Kidney (tissue), 14 donors: ENCODE measurements around the gene TMEM161A. TPM values are rescaled to one million over a fixed set of nuclear protein-coding genes. Genes with fewer than 3 reads are reported as not detected.
"Not testable (repeated sequence)": the region's sequence is repeated elsewhere in the genome, so short reads cannot be mapped to it uniquely, and the experiment has no call there.

ENCODE experiments used
- DNase-seq, 5 donors: peaks; one replicate each; pipeline ENCODE4 v3.0.0-alpha.2; 2013 to 2020
- FAIRE-seq: peaks from 2 replicates; lab custom pipeline; 2012; peaks lifted over from hg19 to GRCh38; lab: Jason Lieb, UNC
- H3K27ac ChIP-seq, 2 donors: one replicate each; pipeline ENCODE4 v1.7.0; 2013; ENCODE audit warnings: low read depth in 2 of 2, low read length in 2 of 2, inconsistent platforms in 1 of 2
- H3K27me3 ChIP-seq: one replicate; pipeline ENCODE4 v1.7.1; 2013; ENCODE audit warnings: low read length, inconsistent platforms; ENCODE audit not compliant: control insufficient read depth, insufficient read depth
- H3K36me3 ChIP-seq, 3 donors: one replicate each; pipeline versions ENCODE4 v1.7.0 to v1.7.1; 2013; ENCODE audit warnings: low read length in 3 of 3, control low read depth in 1 of 3, inconsistent platforms in 1 of 3; ENCODE audit not compliant: insufficient read depth in 3 of 3, control insufficient read depth in 2 of 3
- H3K4me1 ChIP-seq, 3 donors: one replicate each; pipeline versions ENCODE4 v1.7.0 to v1.7.1; 2013; ENCODE audit warnings: low read length in 3 of 3, inconsistent platforms in 1 of 3, low read depth in 1 of 3; ENCODE audit not compliant: control insufficient read depth in 2 of 3, insufficient read depth in 2 of 3
- H3K4me3 ChIP-seq, 3 donors: one replicate each; pipeline versions ENCODE4 v1.7.0 to v1.8.1; 2013; ENCODE audit warnings: low read length in 3 of 3, control low read depth in 1 of 3, inconsistent platforms in 1 of 3
- H3K9ac ChIP-seq, 3 donors: one replicate each; pipeline versions ENCODE4 v1.7.0 to v1.7.1; 2013; ENCODE audit warnings: low read length in 3 of 3, control low read depth in 1 of 3, inconsistent platforms in 1 of 3
- H3K9me3 ChIP-seq, 3 donors: one replicate each; pipeline versions ENCODE4 v1.7.0 to v1.7.1; 2013; ENCODE audit warnings: low read length in 3 of 3, control low read depth in 1 of 3, inconsistent platforms in 1 of 3; ENCODE audit not compliant: control insufficient read depth in 2 of 3, insufficient read depth in 1 of 3
- intact Hi-C: fragments of 100-400 bp; cut with DNase I; formaldehyde crosslinking; loops from one replicate; pipeline ENCODE4 v1.11.1; 2022
- polyA plus RNA-seq: library from polyadenylated mRNA; stranded (reverse); fragments of 350-450 nt; fragmentation: Illumina TruSeq; extraction: RNeasy Lipid Tissue Mini Kit (QIAGEN cat#74804); gene quantifications from one replicate; pipeline ENCODE4 v1.2.3, GENCODE V29; 2014; ENCODE audit warnings: low read depth, low replicate concordance; ENCODE audit not compliant: insufficient read depth
- total RNA-seq: library from RNA; stranded (reverse); fragmentation: NEBNext Ultra II Directional; extraction: Animal tissue kit (Norgen Biotek cat#: 25700); gene quantifications from one replicate; pipeline ENCODE4 v1.2.1, GENCODE V29; 2021
- TF ChIP-seq, protein P1 (sequence below): IDR thresholded peaks from 3 replicates; pipeline ENCODE4 v1.5.1; 2012; ENCODE audit warnings: mild to moderate bottlenecking, moderate library complexity, borderline replicate concordance; ENCODE audit not compliant: insufficient read depth; ENCODE audit errors: extremely low read depth
- donor health status: control.
- donor health status: control.
- donor health status: control.
- donor health status: control.
- donor health status: control.
- donor health status: DM: yes; HTN: yes; CAD: no.
- donor health status: Normal renal cell carcinoma (clear cell type).

TMEM161A gene
- total and polyA plus RNA-seq, 2 donors from 2014 or later, result 23.9 to 37.1 TPM

- no peaks in the 10 kb centered on the region for H3K27me3 ChIP-seq
- H3K4me1 ChIP-seq, result peaks cover 0 to 5% (median 4%) of the 10 kb centered on the region in 3 donors
- DNase-seq (peak in 4 of 5 donors; percentile 86 to 94 (median 90)), FAIRE-seq (no peak)
- H3K36me3 ChIP-seq, result peaks cover 0 to 8% (median 0%) of the 10 kb centered on the region in 3 donors
- TF ChIP-seq, protein P1, sequence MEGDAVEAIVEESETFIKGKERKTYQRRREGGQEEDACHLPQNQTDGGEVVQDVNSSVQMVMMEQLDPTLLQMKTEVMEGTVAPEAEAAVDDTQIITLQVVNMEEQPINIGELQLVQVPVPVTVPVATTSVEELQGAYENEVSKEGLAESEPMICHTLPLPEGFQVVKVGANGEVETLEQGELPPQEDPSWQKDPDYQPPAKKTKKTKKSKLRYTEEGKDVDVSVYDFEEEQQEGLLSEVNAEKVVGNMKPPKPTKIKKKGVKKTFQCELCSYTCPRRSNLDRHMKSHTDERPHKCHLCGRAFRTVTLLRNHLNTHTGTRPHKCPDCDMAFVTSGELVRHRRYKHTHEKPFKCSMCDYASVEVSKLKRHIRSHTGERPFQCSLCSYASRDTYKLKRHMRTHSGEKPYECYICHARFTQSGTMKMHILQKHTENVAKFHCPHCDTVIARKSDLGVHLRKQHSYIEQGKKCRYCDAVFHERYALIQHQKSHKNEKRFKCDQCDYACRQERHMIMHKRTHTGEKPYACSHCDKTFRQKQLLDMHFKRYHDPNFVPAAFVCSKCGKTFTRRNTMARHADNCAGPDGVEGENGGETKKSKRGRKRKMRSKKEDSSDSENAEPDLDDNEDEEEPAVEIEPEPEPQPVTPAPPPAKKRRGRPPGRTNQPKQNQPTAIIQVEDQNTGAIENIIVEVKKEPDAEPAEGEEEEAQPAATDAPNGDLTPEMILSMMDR, result no peak
- H3K4me3 ChIP-seq, result peak overlapping the region; percentile 55 to 57 (median 56)
- no peaks in the 10 kb centered on the region for H3K9me3 ChIP-seq
- H3K27ac ChIP-seq, result peak overlapping the region; percentile 53 to 80
- intact Hi-C loops, result no loop called here
- peak overlapping the region in 2 of 3 donors; percentile 34 to 35 for H3K9ac ChIP-seq
These were observed 32.8 kb downstream of the TMEM161A start for GRCh38 chr19:19105365-19106055.

DNA sequence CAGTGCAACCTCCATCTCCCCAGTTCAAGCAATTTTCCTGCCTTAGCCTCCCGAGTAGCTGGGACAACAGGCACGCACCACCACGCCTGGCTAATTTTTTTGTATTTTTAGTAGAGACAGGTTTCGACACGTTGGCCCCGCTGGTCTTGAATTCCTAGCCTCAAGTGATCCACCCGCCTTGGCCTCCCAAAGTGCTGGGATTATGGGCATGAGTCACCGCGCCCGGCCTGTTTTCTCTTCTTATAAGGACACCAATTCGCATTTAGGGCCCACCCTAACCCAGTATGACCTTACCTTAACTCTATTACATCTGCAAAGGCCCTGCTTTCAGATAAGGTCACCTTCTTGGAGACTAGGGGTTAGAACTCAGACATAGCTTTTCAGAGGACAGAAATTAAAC lies 35.1 kb downstream of the TMEM161A start:
- intact Hi-C loops, result no loop called here
- Histone ChIP-seq H3K4me3 (no peak overlapping the region), H3K27me3 (no peaks in the 10 kb centered on the region), H3K9me3 (no peaks in the 10 kb centered on the region), H3K27ac (peak overlapping the region in 1 of 2 donors; percentile 51), H3K4me1 (peaks cover 0 to 10% (median 6%) of the 10 kb centered on the region in 3 donors), H3K9ac (no peak overlapping the region), H3K36me3 (peaks cover 0 to 8% (median 0%) of the 10 kb centered on the region in 3 donors)
- no peak for DNase-seq
- FAIRE-seq, result no peak
- TF ChIP-seq, protein P1, result no peak

DNA sequence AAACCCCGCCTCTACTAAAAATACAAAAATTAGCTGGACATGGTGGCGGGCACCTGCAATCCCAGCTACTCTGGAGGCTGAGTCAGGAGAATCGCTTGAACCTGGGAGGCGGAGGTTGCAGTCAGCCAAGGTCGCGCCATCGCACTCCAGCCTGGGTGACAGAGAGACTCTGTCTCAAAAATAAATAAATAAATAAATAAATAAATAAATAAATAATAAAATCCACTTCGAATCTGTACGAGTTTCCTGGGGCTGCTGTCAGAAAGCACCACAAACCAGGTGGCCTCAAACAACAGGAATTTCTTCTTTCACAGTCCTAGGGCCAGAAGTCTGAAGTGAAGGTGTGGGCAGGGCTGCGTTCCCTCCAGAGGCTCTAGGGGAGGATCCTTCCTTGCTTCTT lies 35.7 kb downstream of the TMEM161A start:
- H3K9ac ChIP-seq, FAIRE-seq, H3K9me3 ChIP-seq, H3K27me3 ChIP-seq, DNase-seq, intact Hi-C loops, H3K4me3 ChIP-seq, H3K36me3 ChIP-seq: not testable (repeated sequence)
- H3K4me1 ChIP-seq, result peaks cover 0 to 10% (median 6%) of the 10 kb centered on the region in 3 donors
- H3K27ac ChIP-seq, result peak overlapping the region; percentile 43 to 63

DNA sequence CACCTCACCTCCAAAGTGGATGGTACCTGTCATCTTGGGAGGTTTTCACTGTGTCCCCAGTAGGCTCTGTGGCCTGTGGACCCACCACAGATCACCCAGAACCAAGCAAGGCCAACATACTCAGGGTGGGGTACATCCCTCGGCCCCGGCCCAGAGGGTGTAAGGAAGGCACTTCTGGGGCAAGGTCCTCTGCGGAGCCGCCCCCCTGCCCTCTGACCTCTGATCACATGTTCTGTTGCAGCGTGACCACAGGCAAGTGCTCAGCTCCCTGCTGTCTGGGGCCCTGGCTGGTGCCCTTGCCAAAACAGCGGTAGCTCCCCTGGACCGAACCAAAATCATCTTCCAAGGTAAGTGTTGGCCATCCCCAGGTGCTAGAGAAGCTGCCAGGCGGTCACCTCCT lies 36.7 kb downstream of the TMEM161A start:
- Histone ChIP-seq H3K4me3 (no peak overlapping the region), H3K27ac (peak overlapping the region; percentile 87 to 92), H3K9me3 (no peaks in the 10 kb centered on the region), H3K27me3 (no peaks in the 10 kb centered on the region), H3K4me1 (peaks cover 0 to 10% (median 8%) of the 10 kb centered on the region in 3 donors), H3K36me3 (peaks cover 0 to 4% (median 0%) of the 10 kb centered on the region in 3 donors), H3K9ac (no peak overlapping the region)
- TF ChIP-seq, protein P1, result no peak
- FAIRE-seq, result no peak
- intact Hi-C loops, result no loop called here
- no peak for DNase-seq
